MCF 10A (cell line): ENCODE data around the gene UTF1. TPM values are rescaled to one million over a fixed set of nuclear protein-coding genes. Genes with fewer than 3 reads are reported as not detected.
"Not testable (repeated sequence)": the region's sequence is repeated elsewhere in the genome, so short reads cannot be mapped to it uniquely, and the experiment has no call there.

Source experiments
- BruUV-seq: library from RNA; stranded (reverse); fragments of 400-500 nt; replicated peaks from 2 replicates; lab custom pipeline; 2021; lab: Mats Ljungman, UMichigan
- CTCF ChIA-PET: fragments of 300-600 bp; sonication (Branson Sonifier 250); formaldehyde crosslinking; extraction: SDS; loops from one replicate; lab custom pipeline; 2021; ENCODE audit warnings: antibody characterized with exemption, inconsistent platforms; lab: Yijun Ruan, JAX
- POLR2A ChIA-PET: fragments of 300-600, 350-650 bp; sonication (Branson Sonifier 250); formaldehyde crosslinking; extraction: SDS; loops from one replicate; lab custom pipeline; 2020; ENCODE audit warnings: antibody characterized with exemption, inconsistent platforms; lab: Yijun Ruan, JAX
- DNase-seq: peaks from one replicate; pipeline ENCODE4 v3.0.0-alpha.2; 2018; ENCODE audit not compliant: unreplicated experiment
- H3K27ac Mint-ChIP-seq: one replicate; pipeline ENCODE4 v1.8.0; 2022; ENCODE audit warnings: mild to moderate bottlenecking, low read depth, mixed read lengths; ENCODE audit not compliant: unreplicated experiment
- H3K27me3 Mint-ChIP-seq: one replicate; pipeline ENCODE4 v1.8.0; 2022; ENCODE audit warnings: mixed read lengths; ENCODE audit not compliant: insufficient read depth, unreplicated experiment
- H3K36me3 Mint-ChIP-seq: one replicate; pipeline ENCODE4 v1.8.0; 2022; ENCODE audit warnings: mild to moderate bottlenecking, moderate library complexity, mixed read lengths; ENCODE audit not compliant: insufficient read depth, unreplicated experiment
- H3K4me1 Mint-ChIP-seq: one replicate; pipeline ENCODE4 v1.8.0; 2022; ENCODE audit warnings: mixed read lengths; ENCODE audit not compliant: insufficient read depth, unreplicated experiment
- H3K4me3 Mint-ChIP-seq: one replicate; pipeline ENCODE4 v1.8.0; 2022; ENCODE audit warnings: mild to moderate bottlenecking, moderate library complexity, mixed read lengths; ENCODE audit not compliant: unreplicated experiment
- H3K9me3 Mint-ChIP-seq: one replicate; pipeline ENCODE4 v1.8.0; 2022; ENCODE audit warnings: mixed read lengths; ENCODE audit not compliant: unreplicated experiment
- intact Hi-C: fragments of 100-400 bp; cut with micrococcal nuclease; formaldehyde crosslinking; loops from 2 replicates; pipeline ENCODE4 v1.14.1; 2022
- total RNA-seq: library from RNA; stranded (reverse); gene quantifications from 2 replicates; pipeline ENCODE4 v1.2.3, GENCODE V29; 2022
- TF ChIP-seq, protein P1 (sequence below): fragments of 200-600 bp; IDR thresholded peaks from one replicate; pipeline ENCODE4 v1.8.0; 2022; ENCODE audit warnings: antibody characterized with exemption, mild to moderate bottlenecking; ENCODE audit not compliant: unreplicated experiment

The UTF1 gene
- total RNA-seq, 1 experiment from 2014 or later = not detected

DNA sequence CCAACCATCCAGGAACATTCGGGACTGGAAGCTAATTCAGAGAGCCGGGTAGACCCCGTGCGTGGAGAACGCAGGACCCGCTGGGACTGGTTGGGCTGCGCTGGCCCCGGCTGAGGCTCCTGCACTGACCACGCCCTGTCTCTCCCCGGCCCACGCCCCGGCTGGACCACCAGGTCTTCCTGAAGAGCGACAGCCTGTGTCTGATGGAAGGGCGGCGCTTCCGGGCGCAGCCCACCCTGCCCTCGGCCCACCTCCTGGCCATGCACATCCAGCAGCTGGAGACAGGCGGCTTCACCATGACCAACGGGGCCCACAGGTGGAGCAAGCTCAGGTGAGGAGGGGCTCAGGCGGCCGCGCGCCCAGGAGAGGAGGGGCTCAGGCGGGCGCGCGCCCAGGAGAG is 10.2 kb upstream of the UTF1 start:
- Mint-ChIP-seq H3K36me3 (no peaks in the 10 kb centered on the region), H3K4me1 (no peaks in the 10 kb centered on the region), H3K9me3 (peaks cover 8% of the 10 kb centered on the region), H3K4me3 (no peak overlapping the region), H3K27me3 (no peaks in the 10 kb centered on the region), H3K27ac (no peak overlapping the region)
- POLR2A ChIA-PET = no interaction called here
- intact Hi-C loops = no loop called here
- CTCF ChIA-PET = no interaction called here
- DNase-seq = no peak
- BruUV-seq = no TSS peak
- TF ChIP-seq, protein P1, sequence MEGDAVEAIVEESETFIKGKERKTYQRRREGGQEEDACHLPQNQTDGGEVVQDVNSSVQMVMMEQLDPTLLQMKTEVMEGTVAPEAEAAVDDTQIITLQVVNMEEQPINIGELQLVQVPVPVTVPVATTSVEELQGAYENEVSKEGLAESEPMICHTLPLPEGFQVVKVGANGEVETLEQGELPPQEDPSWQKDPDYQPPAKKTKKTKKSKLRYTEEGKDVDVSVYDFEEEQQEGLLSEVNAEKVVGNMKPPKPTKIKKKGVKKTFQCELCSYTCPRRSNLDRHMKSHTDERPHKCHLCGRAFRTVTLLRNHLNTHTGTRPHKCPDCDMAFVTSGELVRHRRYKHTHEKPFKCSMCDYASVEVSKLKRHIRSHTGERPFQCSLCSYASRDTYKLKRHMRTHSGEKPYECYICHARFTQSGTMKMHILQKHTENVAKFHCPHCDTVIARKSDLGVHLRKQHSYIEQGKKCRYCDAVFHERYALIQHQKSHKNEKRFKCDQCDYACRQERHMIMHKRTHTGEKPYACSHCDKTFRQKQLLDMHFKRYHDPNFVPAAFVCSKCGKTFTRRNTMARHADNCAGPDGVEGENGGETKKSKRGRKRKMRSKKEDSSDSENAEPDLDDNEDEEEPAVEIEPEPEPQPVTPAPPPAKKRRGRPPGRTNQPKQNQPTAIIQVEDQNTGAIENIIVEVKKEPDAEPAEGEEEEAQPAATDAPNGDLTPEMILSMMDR = no peak

DNA sequence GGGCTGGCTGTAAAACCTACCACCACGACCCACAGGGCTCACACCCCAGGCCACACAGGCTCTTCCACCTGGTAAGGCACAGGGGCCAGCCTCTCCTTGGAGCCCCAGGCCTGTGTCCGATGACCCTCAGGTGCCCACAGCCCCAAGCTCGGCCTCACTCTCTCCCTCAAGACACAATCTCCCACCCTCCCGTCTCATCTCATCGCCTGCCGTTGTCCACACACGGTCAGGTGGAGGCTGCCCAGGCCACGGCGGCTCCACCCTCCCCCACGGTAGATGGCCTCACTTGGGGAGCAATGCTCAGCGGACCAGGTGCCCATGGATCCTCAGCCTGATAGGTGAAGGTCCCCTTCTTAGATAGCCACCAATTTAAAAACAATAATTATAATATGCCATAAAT is 8.7 kb upstream of the UTF1 start:
- Mint-ChIP-seq H3K9me3 (peaks cover 6% of the 10 kb centered on the region), H3K4me3 (no peak overlapping the region), H3K27me3 (no peaks in the 10 kb centered on the region), H3K36me3 (no peaks in the 10 kb centered on the region), H3K27ac (peak overlapping the region; percentile 16), H3K4me1 (no peaks in the 10 kb centered on the region)
- CTCF ChIA-PET = no interaction called here
- intact Hi-C loops = no loop called here
- no peak for DNase-seq
- POLR2A ChIA-PET = no interaction called here
- no TSS peak for BruUV-seq
- TF ChIP-seq, protein P1 = no peak

DNA sequence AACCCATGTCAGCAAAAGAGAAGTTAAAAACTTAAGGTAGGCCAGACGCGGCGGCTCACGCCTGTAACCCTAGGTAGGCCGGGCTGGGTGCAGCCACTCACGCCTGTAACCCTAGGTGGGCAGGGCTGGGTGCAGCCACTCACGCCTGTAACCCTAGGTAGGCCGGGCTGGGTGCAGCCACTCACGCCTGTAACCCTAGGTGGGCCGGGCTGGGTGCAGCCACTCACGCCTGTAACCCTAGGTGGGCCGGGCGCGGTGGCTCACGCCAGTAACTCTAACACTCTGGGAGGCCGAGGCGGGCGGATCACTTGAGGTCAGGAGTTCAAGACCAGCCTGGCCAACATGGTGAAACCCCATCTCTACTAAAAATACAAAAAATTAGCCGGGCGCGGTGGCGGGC is 8.3 kb upstream of the UTF1 start:
- H3K4me1 Mint-ChIP-seq, H3K9me3 Mint-ChIP-seq, H3K27ac Mint-ChIP-seq, POLR2A ChIA-PET, BruUV-seq, H3K4me3 Mint-ChIP-seq, CTCF ChIA-PET, intact Hi-C loops, DNase-seq, H3K27me3 Mint-ChIP-seq, H3K36me3 Mint-ChIP-seq: not testable (repeated sequence)

DNA sequence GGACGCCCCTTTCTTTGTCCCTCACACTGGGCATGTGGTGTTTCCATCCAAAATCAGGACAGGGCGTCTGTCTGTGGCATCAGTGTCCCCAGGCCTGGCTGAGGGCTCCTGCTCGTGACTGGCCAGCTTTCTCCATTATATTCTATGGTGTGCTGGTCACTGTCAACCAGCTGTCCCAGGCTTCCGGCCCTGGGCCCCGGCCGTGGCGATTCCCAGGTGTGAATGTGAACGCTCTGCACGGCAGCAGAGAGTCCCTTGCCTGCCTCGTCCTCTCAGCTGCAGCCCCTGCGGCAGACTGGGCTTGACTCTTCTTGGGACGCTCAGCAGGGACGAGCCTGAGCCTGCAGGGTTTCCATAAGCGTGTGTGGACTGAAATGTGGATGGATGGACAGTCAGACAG is 5.9 kb upstream of the UTF1 start:
- no peaks in the 10 kb centered on the region for H3K9me3 Mint-ChIP-seq
- CTCF ChIA-PET = no interaction called here
- no peak overlapping the region for H3K27ac Mint-ChIP-seq
- intact Hi-C loops = no loop called here
- POLR2A ChIA-PET = no interaction called here
- TF ChIP-seq, protein P1 = no peak
- H3K4me1 Mint-ChIP-seq = no peaks in the 10 kb centered on the region
- H3K36me3 Mint-ChIP-seq = no peaks in the 10 kb centered on the region
- no peak overlapping the region for H3K4me3 Mint-ChIP-seq
- BruUV-seq = no TSS peak
- H3K27me3 Mint-ChIP-seq = no peaks in the 10 kb centered on the region
- DNase-seq = no peak
